ENCODE measurements around the gene DCAF7.
A peak's percentile ranks its signal among the peaks of the same experiment; 100 is the strongest.

The DCAF7 gene

DNA sequence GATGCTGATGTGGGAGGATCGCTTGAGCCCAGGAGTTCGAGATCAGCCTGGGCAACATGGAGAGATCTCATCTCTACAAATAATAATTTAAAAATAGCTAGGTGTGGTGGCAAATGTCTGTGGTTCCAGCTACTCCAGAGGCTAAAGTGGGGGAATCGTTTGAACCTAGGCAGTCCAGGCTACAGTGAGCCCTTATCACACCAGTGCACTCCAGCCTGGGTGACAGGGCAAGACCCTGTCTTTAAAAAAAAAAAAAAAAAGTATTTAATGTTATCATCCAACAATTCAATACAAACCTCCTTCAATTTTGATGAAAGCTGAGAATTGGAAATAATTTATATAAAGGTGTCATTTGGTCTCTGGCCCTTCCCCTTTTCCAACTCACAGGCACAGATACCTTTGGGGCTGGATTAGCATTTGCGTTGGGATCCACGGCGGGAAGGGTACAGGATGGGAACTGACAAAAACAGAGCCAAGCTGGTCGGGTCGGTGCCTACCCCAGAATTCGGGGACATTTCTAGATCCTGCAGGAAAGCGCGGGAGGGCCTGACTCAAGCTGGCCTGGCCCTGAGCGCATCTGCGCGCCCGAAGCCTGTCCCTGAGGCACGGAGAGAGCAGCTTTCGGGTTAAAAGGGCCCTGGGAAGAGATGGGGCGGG lies 860 bp upstream of the DCAF7 start:
- TF ChIP-seq, protein P1, sequence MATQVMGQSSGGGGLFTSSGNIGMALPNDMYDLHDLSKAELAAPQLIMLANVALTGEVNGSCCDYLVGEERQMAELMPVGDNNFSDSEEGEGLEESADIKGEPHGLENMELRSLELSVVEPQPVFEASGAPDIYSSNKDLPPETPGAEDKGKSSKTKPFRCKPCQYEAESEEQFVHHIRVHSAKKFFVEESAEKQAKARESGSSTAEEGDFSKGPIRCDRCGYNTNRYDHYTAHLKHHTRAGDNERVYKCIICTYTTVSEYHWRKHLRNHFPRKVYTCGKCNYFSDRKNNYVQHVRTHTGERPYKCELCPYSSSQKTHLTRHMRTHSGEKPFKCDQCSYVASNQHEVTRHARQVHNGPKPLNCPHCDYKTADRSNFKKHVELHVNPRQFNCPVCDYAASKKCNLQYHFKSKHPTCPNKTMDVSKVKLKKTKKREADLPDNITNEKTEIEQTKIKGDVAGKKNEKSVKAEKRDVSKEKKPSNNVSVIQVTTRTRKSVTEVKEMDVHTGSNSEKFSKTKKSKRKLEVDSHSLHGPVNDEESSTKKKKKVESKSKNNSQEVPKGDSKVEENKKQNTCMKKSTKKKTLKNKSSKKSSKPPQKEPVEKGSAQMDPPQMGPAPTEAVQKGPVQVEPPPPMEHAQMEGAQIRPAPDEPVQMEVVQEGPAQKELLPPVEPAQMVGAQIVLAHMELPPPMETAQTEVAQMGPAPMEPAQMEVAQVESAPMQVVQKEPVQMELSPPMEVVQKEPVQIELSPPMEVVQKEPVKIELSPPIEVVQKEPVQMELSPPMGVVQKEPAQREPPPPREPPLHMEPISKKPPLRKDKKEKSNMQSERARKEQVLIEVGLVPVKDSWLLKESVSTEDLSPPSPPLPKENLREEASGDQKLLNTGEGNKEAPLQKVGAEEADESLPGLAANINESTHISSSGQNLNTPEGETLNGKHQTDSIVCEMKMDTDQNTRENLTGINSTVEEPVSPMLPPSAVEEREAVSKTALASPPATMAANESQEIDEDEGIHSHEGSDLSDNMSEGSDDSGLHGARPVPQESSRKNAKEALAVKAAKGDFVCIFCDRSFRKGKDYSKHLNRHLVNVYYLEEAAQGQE (IDR thresholded peaks at IDR 0.05; ENCODE audit: insufficient read depth in 1 of 2, low read depth in 2 of 2, low read length in 2 of 2) = no peak
- no peak for TF ChIP-seq POLR2AphosphoS5 (IDR thresholded peaks at IDR 0.05; ENCODE audit: low read depth, low read length)
- no peak for TF ChIP-seq SIN3A (IDR thresholded peaks at IDR 0.05; ENCODE audit: borderline replicate concordance, insufficient read depth, low read length)
- TF ChIP-seq FOXP2 (optimal IDR thresholded peaks at IDR 0.05; ENCODE audit: borderline replicate concordance, extremely low read depth, extremely low read length, insufficient read depth) = no peak
- no peak for TF ChIP-seq TAF1 (IDR thresholded peaks at IDR 0.05; ENCODE audit: borderline replicate concordance, insufficient read depth, low read length)

DNA sequence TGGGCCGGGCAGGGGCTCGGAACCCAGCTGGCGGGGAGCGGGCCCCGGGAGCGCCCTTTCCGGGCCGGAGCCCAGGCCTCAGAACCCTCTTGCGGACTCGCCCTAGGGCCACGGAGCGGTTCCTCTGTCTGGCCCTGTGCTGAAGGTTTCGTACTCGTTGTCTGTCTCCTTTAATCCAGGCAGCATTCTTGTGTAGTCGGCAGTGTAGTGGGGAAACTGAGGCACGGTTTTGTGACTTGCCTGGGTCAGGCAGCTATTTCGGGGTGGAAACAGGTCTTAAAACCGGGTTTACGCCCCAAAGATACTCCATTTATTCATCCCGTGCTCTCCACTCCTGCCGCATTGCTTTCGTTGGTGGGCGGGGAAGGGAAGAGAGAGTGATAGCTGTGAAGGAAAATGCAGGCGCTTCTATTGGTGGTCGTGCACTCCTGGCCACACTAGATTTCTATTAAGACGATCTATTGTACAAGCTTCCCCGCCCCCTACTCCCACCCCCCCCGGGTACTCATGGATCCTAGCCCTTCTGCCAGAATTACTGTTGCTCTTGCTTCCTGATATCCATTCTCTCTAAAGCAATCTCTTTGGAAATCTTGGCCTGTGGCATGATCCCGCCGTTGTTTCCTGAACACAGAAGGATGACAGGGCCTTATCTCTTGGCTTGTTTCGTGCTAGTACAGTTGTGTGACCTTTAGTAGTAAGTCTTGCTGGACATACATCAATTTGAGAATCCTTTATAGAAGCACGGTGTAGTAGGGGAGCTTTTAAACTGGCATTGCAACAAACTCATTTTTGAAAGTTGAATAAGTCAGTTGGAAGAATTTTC lies 751 bp downstream of the DCAF7 start:
- TF ChIP-seq SIN3A (IDR thresholded peaks at IDR 0.05; ENCODE audit: borderline replicate concordance, insufficient read depth, low read length) (0 out of 2 replicates have a peak, but pooled peaks have one; percentile 56), FOXP2 (optimal IDR thresholded peaks at IDR 0.05; ENCODE audit: borderline replicate concordance, extremely low read depth, extremely low read length, insufficient read depth) (no peak)

DNA sequence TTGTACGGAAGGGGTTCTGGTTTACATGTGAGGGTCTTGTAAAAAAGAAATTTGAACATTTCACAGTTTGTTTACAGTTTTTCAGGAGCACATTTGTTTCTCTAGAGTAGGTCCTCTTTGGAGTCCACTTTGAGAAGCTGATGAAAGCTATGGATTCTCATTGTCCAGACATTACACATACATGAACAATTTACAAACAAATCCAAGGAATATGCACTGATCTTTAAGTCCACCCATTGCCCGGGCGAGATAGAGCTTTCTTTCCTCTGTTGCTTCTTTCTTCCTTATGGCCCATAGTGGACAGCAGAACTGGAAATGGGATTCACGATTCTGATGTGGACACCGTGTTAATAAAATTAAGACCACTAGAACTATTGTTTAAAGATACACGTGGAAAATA lies 1.9 kb downstream of the DCAF7 start:
- TF ChIP-seq FOXP2 (optimal IDR thresholded peaks at IDR 0.05; ENCODE audit: borderline replicate concordance, extremely low read depth, extremely low read length, insufficient read depth) (no peak), SIN3A (IDR thresholded peaks at IDR 0.05; ENCODE audit: borderline replicate concordance, insufficient read depth, low read length) (no peak), TAF1 (IDR thresholded peaks at IDR 0.05; ENCODE audit: borderline replicate concordance, insufficient read depth, low read length) (no peak), POLR2AphosphoS5 (IDR thresholded peaks at IDR 0.05; ENCODE audit: low read depth, low read length) (no peak)
- TF ChIP-seq, protein P1 (IDR thresholded peaks at IDR 0.05; ENCODE audit: insufficient read depth in 1 of 2, low read depth in 2 of 2, low read length in 2 of 2) = no peak

DNA sequence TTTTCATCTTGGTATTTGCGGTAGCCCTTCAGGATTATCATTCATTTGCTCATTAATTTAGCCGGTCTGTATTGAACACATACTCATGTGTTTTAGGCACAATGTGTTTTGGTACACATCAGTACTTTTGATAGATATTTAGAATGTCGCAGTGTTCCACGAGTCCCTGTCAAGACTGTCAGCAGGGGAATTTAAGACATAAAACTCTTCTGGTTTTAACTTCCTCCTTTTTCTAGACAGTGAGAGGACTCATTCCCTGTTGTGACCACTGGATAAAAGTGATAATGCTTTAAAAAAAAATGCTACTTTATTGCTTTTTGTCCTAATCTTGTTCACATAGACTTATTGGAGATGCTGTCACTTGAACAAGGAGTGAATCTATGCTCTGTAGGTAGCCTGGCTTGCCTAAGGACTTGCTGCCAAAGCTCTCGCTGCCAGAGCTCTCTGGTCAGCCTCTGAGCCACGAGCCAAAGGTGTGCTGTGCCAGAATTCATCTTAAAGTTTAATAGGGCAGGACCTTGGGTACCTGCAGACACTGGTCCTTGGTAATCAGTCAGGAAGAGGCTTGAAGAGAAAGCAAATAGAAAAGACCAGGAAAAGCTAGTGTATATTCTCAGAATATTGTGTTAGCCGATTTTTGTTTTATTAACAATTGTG lies 5.4 kb downstream of the DCAF7 start:
- TF ChIP-seq, protein P1 (IDR thresholded peaks at IDR 0.05; ENCODE audit: insufficient read depth in 1 of 2, low read depth in 2 of 2, low read length in 2 of 2) = no peak
- no peak for TF ChIP-seq TAF1 (IDR thresholded peaks at IDR 0.05; ENCODE audit: borderline replicate concordance, insufficient read depth, low read length)
- no peak for TF ChIP-seq FOXP2 (optimal IDR thresholded peaks at IDR 0.05; ENCODE audit: borderline replicate concordance, extremely low read depth, extremely low read length, insufficient read depth)
- no peak for TF ChIP-seq SIN3A (IDR thresholded peaks at IDR 0.05; ENCODE audit: borderline replicate concordance, insufficient read depth, low read length)
- no peak for TF ChIP-seq POLR2AphosphoS5 (IDR thresholded peaks at IDR 0.05; ENCODE audit: low read depth, low read length)

DNA sequence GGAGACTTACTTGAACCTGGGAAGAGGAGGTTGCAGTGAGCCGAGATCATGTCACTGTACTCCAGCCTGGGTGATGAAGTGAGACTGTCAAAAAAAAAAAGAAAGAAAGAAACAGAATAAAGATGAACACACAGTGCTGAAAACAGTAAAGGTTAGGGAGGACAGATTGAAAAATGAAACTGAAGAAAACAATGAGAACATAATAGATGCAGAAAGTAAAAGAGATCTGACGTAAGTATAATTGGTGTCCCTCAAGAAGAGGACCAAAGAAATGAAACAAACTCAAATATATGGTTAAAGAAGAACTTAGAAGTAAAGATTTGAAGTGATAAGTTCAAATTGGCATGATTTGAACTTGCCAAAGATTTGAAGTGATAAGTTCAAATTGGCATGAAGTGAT lies 7.1 kb downstream of the DCAF7 start:
- no peak for TF ChIP-seq SIN3A (IDR thresholded peaks at IDR 0.05; ENCODE audit: borderline replicate concordance, insufficient read depth, low read length)
- no peak for TF ChIP-seq TAF1 (IDR thresholded peaks at IDR 0.05; ENCODE audit: borderline replicate concordance, insufficient read depth, low read length)
- TF ChIP-seq POLR2AphosphoS5 (IDR thresholded peaks at IDR 0.05; ENCODE audit: low read depth, low read length) = no peak
- TF ChIP-seq, protein P1 (IDR thresholded peaks at IDR 0.05; ENCODE audit: insufficient read depth in 1 of 2, low read depth in 2 of 2, low read length in 2 of 2) = no peak
- TF ChIP-seq FOXP2 (optimal IDR thresholded peaks at IDR 0.05; ENCODE audit: borderline replicate concordance, extremely low read depth, extremely low read length, insufficient read depth) = no peak

All from PFSK-1 (cell line).